Cardiac ventricle fibroblast (primary cell): ENCODE results near the gene MAVS. TPM values are rescaled to one million over a fixed set of nuclear protein-coding genes. Genes with fewer than 3 reads are reported as not detected.

Experiments
- total RNA-seq: library from RNA; depleted of rRNA; stranded (reverse); fragments of >200 nt; gene quantifications from 2 replicates; pipeline ENCODE4 v1.2.3, GENCODE V29; 2015

Gene MAVS
- 31.3 and 32.8 TPM in 2 replicates for total RNA-seq

GRCh38 chr20:3846740-3847428 lies at the start of gene MAVS:
Gene MAVS (plus strand): TSS chr20:3846834. CDS start chr20:3854625, 7,791 bp downstream.

GRCh38 chr20:3820048-3820900 lies 26.4 kb upstream of the MAVS start, which contains the start of gene AP5S1:
Gene AP5S1 (plus strand): TSS chr20:3820547. CDS start chr20:3822118, 1,571 bp downstream.

GRCh38 chr20:3888622-3889488 lies 42.2 kb downstream of the MAVS start, which contains the start of gene PANK2:
Gene PANK2 (plus strand): TSS chr20:3889387.

Other genes with a start within 250 kb of the MAVS start
- gene GFRA4, start 183.4 kb upstream of the MAVS start, total RNA-seq, result not detected in 2 replicates
- 14.1 and 14.8 TPM in 2 replicates for gene ADAM33, start 164.8 kb upstream of the MAVS start, total RNA-seq
- not detected in 2 replicates for gene SIGLEC1, start 134.2 kb upstream of the MAVS start, total RNA-seq
- 1.1 and 1.3 TPM in 2 replicates for gene HSPA12B, start 114.1 kb upstream of the MAVS start, total RNA-seq
- gene ADISSP, start 79.1 kb upstream of the MAVS start, total RNA-seq, result 20.7 and 23.2 TPM in 2 replicates
- gene SPEF1, start 65.4 kb upstream of the MAVS start, total RNA-seq, result not detected in 2 replicates
- 54.4 and 55.2 TPM in 2 replicates for gene CENPB, start 60.1 kb upstream of the MAVS start, total RNA-seq
- gene CDC25B, start 50.5 kb upstream of the MAVS start, total RNA-seq, result 53.9 and 61.6 TPM in 2 replicates
- gene AP5S1, start 26.3 kb upstream of the MAVS start, total RNA-seq, result 21.6 and 23.3 TPM in 2 replicates
- 30.5 and 32.1 TPM in 2 replicates for gene PANK2, start 42.6 kb downstream of the MAVS start, total RNA-seq
- 52.4 and 58.8 TPM in 2 replicates for gene RNF24, start 168.7 kb downstream of the MAVS start, total RNA-seq